ENCODE data around the gene NKX6-1. TPM values are rescaled to one million over a fixed set of nuclear protein-coding genes. Genes with fewer than 3 reads are reported as not detected.

The NKX6-1 gene
- total and polyA plus RNA-seq, 9 of the 15 experiments (the other 6 are each of a cell fraction or from before 2014, with no cell fraction given) = not detected

DNA sequence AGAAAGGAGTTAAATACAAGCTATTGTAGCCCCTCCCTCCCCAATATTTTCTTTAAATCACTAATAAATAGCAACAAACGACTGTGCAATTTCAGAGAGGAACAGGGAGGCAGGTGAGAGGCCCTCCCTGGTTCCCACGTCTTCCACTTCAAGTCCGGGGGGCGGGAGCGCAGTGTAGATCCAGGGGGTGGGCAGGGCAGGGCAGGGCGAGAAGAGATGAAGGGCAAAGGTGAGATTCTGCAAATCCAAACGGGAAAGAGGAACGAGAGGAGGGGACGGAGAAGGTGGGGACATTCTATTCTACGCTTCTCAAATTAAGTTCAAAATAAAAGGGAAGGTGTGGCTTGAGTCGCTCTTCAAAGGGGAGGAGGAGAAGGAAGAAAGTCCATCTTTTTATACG is 6.8 kb downstream of the NKX6-1 start (continued):
- TF ChIP-seq, protein P1, sequence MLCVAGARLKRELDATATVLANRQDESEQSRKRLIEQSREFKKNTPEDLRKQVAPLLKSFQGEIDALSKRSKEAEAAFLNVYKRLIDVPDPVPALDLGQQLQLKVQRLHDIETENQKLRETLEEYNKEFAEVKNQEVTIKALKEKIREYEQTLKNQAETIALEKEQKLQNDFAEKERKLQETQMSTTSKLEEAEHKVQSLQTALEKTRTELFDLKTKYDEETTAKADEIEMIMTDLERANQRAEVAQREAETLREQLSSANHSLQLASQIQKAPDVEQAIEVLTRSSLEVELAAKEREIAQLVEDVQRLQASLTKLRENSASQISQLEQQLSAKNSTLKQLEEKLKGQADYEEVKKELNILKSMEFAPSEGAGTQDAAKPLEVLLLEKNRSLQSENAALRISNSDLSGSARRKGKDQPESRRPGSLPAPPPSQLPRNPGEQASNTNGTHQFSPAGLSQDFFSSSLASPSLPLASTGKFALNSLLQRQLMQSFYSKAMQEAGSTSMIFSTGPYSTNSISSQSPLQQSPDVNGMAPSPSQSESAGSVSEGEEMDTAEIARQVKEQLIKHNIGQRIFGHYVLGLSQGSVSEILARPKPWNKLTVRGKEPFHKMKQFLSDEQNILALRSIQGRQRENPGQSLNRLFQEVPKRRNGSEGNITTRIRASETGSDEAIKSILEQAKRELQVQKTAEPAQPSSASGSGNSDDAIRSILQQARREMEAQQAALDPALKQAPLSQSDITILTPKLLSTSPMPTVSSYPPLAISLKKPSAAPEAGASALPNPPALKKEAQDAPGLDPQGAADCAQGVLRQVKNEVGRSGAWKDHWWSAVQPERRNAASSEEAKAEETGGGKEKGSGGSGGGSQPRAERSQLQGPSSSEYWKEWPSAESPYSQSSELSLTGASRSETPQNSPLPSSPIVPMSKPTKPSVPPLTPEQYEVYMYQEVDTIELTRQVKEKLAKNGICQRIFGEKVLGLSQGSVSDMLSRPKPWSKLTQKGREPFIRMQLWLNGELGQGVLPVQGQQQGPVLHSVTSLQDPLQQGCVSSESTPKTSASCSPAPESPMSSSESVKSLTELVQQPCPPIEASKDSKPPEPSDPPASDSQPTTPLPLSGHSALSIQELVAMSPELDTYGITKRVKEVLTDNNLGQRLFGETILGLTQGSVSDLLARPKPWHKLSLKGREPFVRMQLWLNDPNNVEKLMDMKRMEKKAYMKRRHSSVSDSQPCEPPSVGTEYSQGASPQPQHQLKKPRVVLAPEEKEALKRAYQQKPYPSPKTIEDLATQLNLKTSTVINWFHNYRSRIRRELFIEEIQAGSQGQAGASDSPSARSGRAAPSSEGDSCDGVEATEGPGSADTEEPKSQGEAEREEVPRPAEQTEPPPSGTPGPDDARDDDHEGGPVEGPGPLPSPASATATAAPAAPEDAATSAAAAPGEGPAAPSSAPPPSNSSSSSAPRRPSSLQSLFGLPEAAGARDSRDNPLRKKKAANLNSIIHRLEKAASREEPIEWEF (CRISPR knock-in tag; IDR thresholded peaks at IDR 0.05) = no peak
- TF ChIP-seq ZNF224 (CRISPR knock-in tag; IDR thresholded peaks at IDR 0.05) = no peak
- no peak for TF ChIP-seq FOXA3 (CRISPR knock-in tag; conservative IDR thresholded peaks at IDR 0.05 in 1 of 2, IDR thresholded peaks at IDR 0.05 in 1 of 2)
- TF ChIP-seq ZKSCAN1 (IDR thresholded peaks at IDR 0.05; ENCODE audit: low read depth, low read length) = no peak

DNA sequence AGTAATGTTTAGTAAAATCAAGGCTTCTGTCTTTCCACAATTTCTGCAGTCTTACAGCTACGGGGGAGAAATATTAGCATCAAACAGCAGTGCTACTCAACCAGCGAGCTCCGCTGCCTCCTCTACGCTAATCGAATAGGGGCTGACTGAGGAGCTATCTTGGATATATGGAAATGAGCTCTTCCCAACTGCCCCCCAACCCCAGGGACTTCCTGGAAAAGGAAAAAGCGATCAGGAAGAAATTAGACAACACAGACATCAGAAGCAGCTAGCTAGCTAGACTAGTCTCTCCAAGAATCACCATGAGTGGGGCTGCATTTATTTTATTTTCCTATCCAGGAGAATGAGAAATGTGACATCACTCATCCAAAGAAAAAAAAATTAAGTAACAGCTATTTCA is 7.6 kb downstream of the NKX6-1 start:
- TF ChIP-seq SUPT5H (IDR thresholded peaks at IDR 0.05) (no peak), MAZ (CRISPR knock-in tag; conservative IDR thresholded peaks at IDR 0.05 in 1 of 2, IDR thresholded peaks at IDR 0.05 in 1 of 2) (no peak), ZC3H8 (IDR thresholded peaks at IDR 0.05) (no peak), RBM22 (IDR thresholded peaks at IDR 0.05; ENCODE audit: low read depth, low read length, poor library complexity, severe bottlenecking) (no peak), PHB (CRISPR knock-in tag; IDR thresholded peaks at IDR 0.05) (no peak), ZNF274 (IDR thresholded peaks at IDR 0.05; ENCODE audit: borderline replicate concordance, low read depth, low read length) (no peak), POLR2G (IDR thresholded peaks at IDR 0.05; ENCODE audit: low read depth, low read length) (no peak), HEY1 (CRISPR knock-in tag; IDR thresholded peaks at IDR 0.05; ENCODE audit: borderline replicate concordance) (no peak), MTA1 (IDR thresholded peaks at IDR 0.05; ENCODE audit: borderline replicate concordance) (no peak)
- 4% methylated on average over 6 of the region's 6 CpGs for WGBS (ENCODE audit: insufficient coverage, low coverage, missing lambda C conversion rate)
- in situ Hi-C loops (cut with MboI) = no loop called here

More for the DNA sequence above, 7.6 kb downstream of the NKX6-1 start:
- Histone ChIP-seq H2AFZ (ENCODE audit: low read depth, low read length) (no peak overlapping the region), H3K79me2 (ENCODE audit: control insufficient read depth, insufficient read depth, low read length) (no peaks in the 10 kb centered on the region), H3K9me3 (replicated peaks; ENCODE audit: control insufficient read depth, insufficient read depth, low read depth, low read length) (no peaks in the 10 kb centered on the region), H3K9ac (ENCODE audit: insufficient read depth in 1 of 2, low read depth in 2 of 2, low read length in 2 of 2) (no peak overlapping the region), H3K27ac (ENCODE audit: extremely low read depth, low read depth, low read length) (no peak overlapping the region), H4K20me1 (replicated peaks; ENCODE audit: control insufficient read depth, insufficient read depth, low read length) (no peaks in the 10 kb centered on the region), H3K9me1 (ENCODE audit: control insufficient read depth, insufficient read depth, low read length) (no peaks in the 10 kb centered on the region), H3K4me2 (ENCODE audit: insufficient read depth, low read length) (no peak overlapping the region), H3K36me3 (ENCODE audit: control insufficient read depth, insufficient read depth, low read length) (no peaks in the 10 kb centered on the region), H3K4me3 (no peak overlapping the region), H3K27me3 (ENCODE audit: control insufficient read depth in 2 of 2, insufficient read depth in 2 of 2, low read length in 2 of 2) (peaks cover 20 to 31% of the 10 kb centered on the region in 2 experiments; a peak in 4 of 5 replicates), H3K4me1 (replicated peaks in 1 of 2; ENCODE audit: control insufficient read depth in 2 of 2, insufficient read depth in 2 of 2, low read length in 2 of 2) (peaks cover 0 to 10% of the 10 kb centered on the region in 2 experiments; a peak in 2 of 5 replicates)
- FAIRE-seq (no peak), DNase-seq (ENCODE audit: extremely low read depth in 1 of 4, low spot score in 3 of 4) (no peak), ATAC-seq (no peak)
- CTCF ChIA-PET (ENCODE audit: low intra/inter-chr PET ratio) = no interaction called here
- BruUV-seq (replicated peaks) = no TSS peak
- POLR2A ChIA-PET = no interaction called here
- intact Hi-C loops (cut with micrococcal nuclease) = no loop called here
